Measurements from ENCODE around the gene PLEKHO2. TPM values are rescaled to one million over a fixed set of nuclear protein-coding genes. Genes with fewer than 3 reads are reported as not detected.

The PLEKHO2 gene
- total and polyA plus RNA-seq, 2 donors (not counting 3 experiments of a cell fraction or from before 2014, with no cell fraction given): 21.9 to 24.9 TPM

DNA sequence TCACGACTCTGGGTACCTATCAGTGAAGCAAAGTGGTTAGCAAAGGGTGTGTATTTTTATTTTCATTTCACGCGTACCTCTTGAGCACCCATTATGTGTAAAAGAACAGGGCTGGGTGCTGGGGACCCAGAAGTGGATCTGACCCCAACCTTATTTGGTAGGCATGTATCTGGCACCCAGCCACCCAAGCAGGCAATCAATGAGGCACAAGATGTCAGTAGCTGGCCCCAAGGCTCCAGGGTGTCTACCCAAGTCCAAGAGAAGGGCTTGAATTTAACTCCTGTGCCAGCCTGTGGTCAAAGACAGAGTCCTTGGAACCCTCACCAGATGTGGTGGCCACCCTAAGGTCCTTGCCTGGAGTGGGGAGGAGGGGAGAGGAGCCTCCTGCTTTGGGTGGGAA is 5.7 kb downstream of the PLEKHO2 start:
- no peak for FAIRE-seq
- TF ChIP-seq, protein P1, sequence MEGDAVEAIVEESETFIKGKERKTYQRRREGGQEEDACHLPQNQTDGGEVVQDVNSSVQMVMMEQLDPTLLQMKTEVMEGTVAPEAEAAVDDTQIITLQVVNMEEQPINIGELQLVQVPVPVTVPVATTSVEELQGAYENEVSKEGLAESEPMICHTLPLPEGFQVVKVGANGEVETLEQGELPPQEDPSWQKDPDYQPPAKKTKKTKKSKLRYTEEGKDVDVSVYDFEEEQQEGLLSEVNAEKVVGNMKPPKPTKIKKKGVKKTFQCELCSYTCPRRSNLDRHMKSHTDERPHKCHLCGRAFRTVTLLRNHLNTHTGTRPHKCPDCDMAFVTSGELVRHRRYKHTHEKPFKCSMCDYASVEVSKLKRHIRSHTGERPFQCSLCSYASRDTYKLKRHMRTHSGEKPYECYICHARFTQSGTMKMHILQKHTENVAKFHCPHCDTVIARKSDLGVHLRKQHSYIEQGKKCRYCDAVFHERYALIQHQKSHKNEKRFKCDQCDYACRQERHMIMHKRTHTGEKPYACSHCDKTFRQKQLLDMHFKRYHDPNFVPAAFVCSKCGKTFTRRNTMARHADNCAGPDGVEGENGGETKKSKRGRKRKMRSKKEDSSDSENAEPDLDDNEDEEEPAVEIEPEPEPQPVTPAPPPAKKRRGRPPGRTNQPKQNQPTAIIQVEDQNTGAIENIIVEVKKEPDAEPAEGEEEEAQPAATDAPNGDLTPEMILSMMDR (IDR thresholded peaks at IDR 0.05; ENCODE audit: extremely low read depth in 1 of 2, insufficient read depth in 1 of 2, low read depth in 1 of 2, low read length in 2 of 2): no peak
- TF ChIP-seq EZH2 (IDR thresholded peaks at IDR 0.05; ENCODE audit: borderline replicate concordance, low read depth, low read length, severe bottlenecking): no peak
- no peak for TF ChIP-seq FOS (IDR thresholded peaks at IDR 0.05; ENCODE audit: borderline replicate concordance, insufficient read depth, low read length)
- TF ChIP-seq JUN (IDR thresholded peaks at IDR 0.05; ENCODE audit: borderline replicate concordance, insufficient read depth, insufficient read length, low read depth): no peak
- no peak for TF ChIP-seq MYC (IDR thresholded peaks at IDR 0.05; ENCODE audit: low read depth, low read length)
- TF ChIP-seq MAX (IDR thresholded peaks at IDR 0.05; ENCODE audit: insufficient read depth, insufficient read length): no peak
- no peak for TF ChIP-seq POLR2AphosphoS5 (IDR thresholded peaks at IDR 0.05; ENCODE audit: insufficient read depth, low read depth, low read length)
- TF ChIP-seq GATA2 (IDR thresholded peaks at IDR 0.05; ENCODE audit: insufficient read depth, insufficient read length, low read depth, low read length): no peak
- dilution Hi-C loops (cut with MboI; ENCODE audit: extremely low pct_ligation_motif_present, low sequenced_read_pairs): no loop called here
- no peak overlapping the region for H3K4me3 ChIP-seq (replicated peaks in 1 of 3; ENCODE audit: insufficient read depth in 1 of 3, low read depth in 1 of 3, low read length in 3 of 3)
- peaks cover 0 to 5% of the 10 kb centered on the region in 2 experiments for H3K36me3 ChIP-seq (ENCODE audit: control insufficient read depth in 2 of 2, extremely low read depth in 1 of 2, insufficient read depth in 2 of 2, low read length in 2 of 2)
- H3K9me1 ChIP-seq (replicated peaks; ENCODE audit: control insufficient read depth, extremely low read depth, insufficient read depth, low read length): no peaks in the 10 kb centered on the region
- intact Hi-C loops (cut with micrococcal nuclease): no loop called here
- H3K27me3 ChIP-seq (ENCODE audit: control insufficient read depth in 2 of 2, insufficient read depth in 2 of 2, low read length in 2 of 2): no peaks in the 10 kb centered on the region
- H2AFZ ChIP-seq (ENCODE audit: low read depth, low read length): no peak overlapping the region
- no TSS peak for BruUV-seq (replicated peaks)
- H3K4me2 ChIP-seq (ENCODE audit: insufficient read depth, low read length): no peak overlapping the region
- no peak overlapping the region for H3K27ac ChIP-seq (ENCODE audit: insufficient read depth, low read depth, low read length)
- no peaks in the 10 kb centered on the region for H3K9me3 ChIP-seq (replicated peaks; ENCODE audit: control insufficient read depth, insufficient read depth, low read length)
- no peaks in the 10 kb centered on the region for H4K20me1 ChIP-seq (replicated peaks; ENCODE audit: control insufficient read depth, extremely low read depth, insufficient read depth, low read length)
- POLR2A ChIA-PET: no interaction called here
- H3K9ac ChIP-seq (replicated peaks; ENCODE audit: extremely low read depth, insufficient read depth, low read length): no peak overlapping the region
- CTCF ChIA-PET: interaction anchor here (1.4 kb wide), 1 partner anchor 58 kb away, joined by 4 read pairs; no protein-coding TSS in a partner anchor
- H3K79me2 ChIP-seq (ENCODE audit: control insufficient read depth, insufficient read depth, low read length): peaks cover 71% of the 10 kb centered on the region
- DNase-seq (ENCODE audit: low read depth, low spot score): no peak
- peaks cover 34% of the 10 kb centered on the region for H3K4me1 ChIP-seq (ENCODE audit: control insufficient read depth, extremely low read depth, insufficient read depth, low read length)
